Astrocyte of the spinal cord (primary cell): ENCODE measurements around the gene PTCHD1.

ENCODE experiments used
- DNase-seq: peaks from one replicate; pipeline ENCODE4 v3.0.0; 2011; ENCODE audit warnings: low read depth, low spot score
- H3K4me3 ChIP-seq: 2 replicates; pipeline ENCODE4 v1.5.1; 2011; ENCODE audit warnings: low read depth, mild to moderate bottlenecking, low read length, moderate library complexity
- in situ Hi-C: cut with HindIII; loops from 2 replicates; pipeline ENCODE4 v1.10.0; 2017; ENCODE audit warnings: low sequenced_read_pairs
- TF ChIP-seq, protein P1 (sequence below): IDR thresholded peaks from 2 replicates; pipeline ENCODE4 v1.5.1; 2012; ENCODE audit warnings: low read depth, mild to moderate bottlenecking, low read length, inconsistent platforms

Gene PTCHD1

DNA sequence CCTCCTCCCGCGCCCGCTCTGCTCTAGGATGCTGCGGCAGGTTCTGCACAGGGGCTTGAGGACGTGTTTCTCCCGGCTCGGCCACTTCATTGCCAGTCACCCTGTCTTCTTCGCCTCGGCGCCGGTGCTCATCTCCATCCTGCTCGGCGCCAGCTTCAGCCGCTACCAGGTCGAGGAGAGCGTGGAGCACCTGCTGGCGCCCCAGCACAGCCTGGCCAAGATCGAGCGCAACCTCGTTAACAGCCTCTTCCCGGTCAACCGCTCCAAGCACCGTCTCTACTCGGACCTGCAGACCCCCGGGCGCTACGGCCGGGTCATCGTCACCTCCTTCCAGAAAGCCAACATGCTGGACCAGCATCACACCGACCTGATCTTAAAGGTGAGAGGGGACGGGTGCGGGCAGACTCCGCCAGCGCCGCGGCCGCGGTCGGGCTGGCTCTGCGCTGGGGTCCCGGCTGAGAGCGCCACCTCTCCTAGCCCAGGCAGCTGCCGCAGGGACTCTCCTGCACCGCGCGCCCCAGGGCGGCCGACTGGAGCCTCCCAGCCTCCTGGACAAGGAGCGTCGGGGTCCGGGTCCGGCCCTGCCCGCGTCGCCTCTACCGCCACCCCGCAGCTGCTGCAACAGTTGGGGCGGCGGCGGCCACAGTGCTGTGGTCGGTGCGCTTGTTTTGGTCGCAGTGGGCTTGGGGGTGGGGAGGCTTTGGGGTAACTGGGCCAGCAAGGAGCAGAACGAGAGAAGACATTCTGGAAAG, at the start of gene PTCHD1:
Gene PTCHD1 (plus strand): TSS at position 2 of the 752 bp plus-strand sequence. CDS start 27 bp downstream, at position 29.
- TF ChIP-seq, protein P1, sequence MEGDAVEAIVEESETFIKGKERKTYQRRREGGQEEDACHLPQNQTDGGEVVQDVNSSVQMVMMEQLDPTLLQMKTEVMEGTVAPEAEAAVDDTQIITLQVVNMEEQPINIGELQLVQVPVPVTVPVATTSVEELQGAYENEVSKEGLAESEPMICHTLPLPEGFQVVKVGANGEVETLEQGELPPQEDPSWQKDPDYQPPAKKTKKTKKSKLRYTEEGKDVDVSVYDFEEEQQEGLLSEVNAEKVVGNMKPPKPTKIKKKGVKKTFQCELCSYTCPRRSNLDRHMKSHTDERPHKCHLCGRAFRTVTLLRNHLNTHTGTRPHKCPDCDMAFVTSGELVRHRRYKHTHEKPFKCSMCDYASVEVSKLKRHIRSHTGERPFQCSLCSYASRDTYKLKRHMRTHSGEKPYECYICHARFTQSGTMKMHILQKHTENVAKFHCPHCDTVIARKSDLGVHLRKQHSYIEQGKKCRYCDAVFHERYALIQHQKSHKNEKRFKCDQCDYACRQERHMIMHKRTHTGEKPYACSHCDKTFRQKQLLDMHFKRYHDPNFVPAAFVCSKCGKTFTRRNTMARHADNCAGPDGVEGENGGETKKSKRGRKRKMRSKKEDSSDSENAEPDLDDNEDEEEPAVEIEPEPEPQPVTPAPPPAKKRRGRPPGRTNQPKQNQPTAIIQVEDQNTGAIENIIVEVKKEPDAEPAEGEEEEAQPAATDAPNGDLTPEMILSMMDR, result no peak
- in situ Hi-C loops, result no loop called here
- no peak for DNase-seq
- peak within 1 kb of the TSS; percentile 4 for H3K4me3 ChIP-seq

DNA sequence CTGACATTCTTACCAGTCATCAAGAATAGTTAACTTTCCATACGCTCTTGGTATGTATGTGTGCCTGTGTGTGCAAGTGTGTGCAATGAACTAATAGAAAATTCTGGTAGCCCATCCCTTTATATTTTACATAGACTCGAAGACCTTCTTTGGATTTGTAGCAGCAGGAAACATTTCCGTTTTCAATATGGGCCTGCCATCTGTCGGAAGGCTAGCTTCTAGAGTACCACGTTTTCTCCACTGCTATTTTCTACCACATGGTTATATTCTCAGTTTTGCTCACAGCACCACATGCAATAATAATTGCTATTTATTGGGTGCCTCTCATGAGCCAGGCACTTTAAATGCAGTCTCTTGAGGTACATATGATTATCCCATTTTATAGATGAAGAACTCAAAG, 47.9 kb upstream of the PTCHD1 start:
- no peak overlapping the region for H3K4me3 ChIP-seq
- in situ Hi-C loops, result no loop called here
- DNase-seq, result no peak
- TF ChIP-seq, protein P1, result no peak

DNA sequence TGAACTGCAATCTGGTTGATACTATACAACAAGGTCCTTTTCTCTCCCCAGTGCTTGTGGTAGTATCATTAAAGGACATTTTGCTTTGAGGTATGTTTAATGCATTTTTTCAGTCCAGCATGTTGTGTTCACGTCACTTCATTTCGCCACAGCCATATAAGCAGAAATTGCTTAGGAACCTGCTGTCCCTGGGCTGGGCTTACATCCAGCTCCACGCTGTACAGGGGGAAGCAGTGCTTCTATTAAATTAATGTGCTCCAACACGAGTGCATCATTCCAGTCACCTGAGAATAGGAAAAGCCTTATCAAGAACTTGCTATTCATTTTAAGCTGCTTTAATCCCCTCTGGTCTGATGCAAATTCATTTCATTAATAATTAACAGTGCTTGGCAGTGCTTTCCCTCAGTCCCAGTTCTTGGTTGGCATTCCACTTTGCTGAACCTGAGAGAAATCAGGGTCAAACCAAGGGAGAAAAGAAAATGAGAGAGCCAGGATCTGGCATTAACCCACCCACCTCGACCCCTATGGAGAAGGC, 47.4 kb upstream of the PTCHD1 start:
- H3K4me3 ChIP-seq, result no peak overlapping the region
- in situ Hi-C loops, result no loop called here
- TF ChIP-seq, protein P1, result no peak
- no peak for DNase-seq

DNA sequence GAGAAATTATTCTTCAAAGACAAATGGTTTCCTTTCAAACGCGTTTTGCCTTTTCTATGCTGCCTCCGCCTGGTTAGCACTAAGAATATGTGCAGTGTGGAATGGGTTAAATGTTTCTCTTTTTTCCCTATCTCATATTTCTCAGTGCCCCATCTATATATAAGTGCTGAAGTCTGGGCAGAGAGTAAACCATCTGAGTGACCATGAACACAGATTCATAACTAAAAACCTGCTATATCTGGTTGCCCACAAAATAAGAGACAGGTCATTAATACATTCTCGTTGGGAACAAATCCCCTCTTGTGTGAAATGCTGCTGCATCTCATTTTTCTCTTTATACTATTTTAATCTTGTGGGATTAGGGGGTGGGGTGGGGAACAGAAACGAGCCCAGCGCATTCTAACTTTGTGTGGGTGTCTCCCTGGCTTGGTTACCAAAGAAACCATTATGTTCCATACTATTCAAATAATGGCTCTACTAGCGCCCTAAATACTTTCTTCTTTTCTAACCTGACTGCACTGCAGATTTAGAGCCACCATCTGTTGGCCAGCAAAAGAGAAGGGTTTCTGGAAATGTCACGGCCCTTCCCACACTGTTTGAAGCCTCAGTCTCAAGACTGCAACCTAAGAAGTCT, 42.2 kb upstream of the PTCHD1 start:
- peak; percentile 31 for DNase-seq
- in situ Hi-C loops, result no loop called here
- TF ChIP-seq, protein P1, result no peak
- H3K4me3 ChIP-seq, result no peak overlapping the region

DNA sequence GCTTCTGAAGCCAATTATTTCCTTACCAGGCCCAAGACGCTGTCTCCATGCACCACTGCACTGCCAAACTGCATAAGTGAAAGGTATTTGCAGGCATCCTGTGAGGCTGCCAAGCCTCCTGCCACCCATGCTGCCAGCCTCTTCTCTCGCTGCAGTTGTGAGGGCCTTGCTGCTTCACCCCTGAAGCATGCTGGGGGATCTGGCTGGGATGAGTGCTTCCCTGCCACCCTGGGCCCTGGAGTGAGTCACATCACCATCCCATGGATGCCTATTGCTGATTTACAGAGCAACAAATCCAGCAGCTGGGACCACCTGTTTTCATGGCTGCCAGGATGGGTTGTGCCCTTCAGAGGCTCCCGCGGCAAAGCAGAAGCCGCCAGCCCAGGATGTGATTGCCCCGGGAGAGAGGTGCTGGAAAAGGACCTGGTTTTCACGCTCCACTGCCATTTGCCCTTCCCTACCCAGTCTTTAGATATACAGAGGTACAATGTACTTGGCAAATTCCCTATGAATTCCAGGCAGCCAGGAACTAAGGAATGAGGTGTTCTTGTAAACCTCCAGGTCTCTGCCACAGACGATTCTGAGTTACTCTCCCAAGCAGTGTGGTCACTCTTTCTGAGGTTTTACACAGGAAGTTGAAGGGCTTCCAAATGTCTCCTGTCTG, 41.5 kb upstream of the PTCHD1 start:
- TF ChIP-seq, protein P1, result no peak
- DNase-seq, result peak; percentile 62
- no peak overlapping the region for H3K4me3 ChIP-seq
- in situ Hi-C loops, result no loop called here

DNA sequence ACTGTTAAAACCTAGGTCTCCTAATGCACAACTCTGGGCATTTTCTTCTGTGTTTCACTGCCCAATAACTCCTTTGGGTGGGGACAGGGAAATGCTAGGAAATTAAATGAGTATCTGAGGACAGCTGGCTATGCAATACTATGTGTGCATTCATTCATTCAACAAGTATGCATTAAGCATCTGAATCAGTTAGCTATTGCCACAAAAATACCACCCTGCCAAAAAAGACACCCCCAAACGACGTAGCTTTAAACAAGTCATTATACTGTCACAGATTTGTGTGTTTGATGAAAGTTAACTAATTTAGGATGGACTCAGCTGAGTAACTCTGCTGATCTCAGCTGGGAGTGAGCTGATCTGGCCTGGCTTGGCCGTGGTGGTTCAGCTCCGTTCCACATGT, 29.8 kb upstream of the PTCHD1 start:
- DNase-seq, result no peak
- no peak overlapping the region for H3K4me3 ChIP-seq
- in situ Hi-C loops, result no loop called here
- TF ChIP-seq, protein P1, result no peak
